Measurements from ENCODE around the gene SPATC1L.
"Not testable (repeated sequence)": the region's sequence is repeated elsewhere in the genome, so short reads cannot be mapped to it uniquely, and the experiment has no call there.

Gene SPATC1L

DNA sequence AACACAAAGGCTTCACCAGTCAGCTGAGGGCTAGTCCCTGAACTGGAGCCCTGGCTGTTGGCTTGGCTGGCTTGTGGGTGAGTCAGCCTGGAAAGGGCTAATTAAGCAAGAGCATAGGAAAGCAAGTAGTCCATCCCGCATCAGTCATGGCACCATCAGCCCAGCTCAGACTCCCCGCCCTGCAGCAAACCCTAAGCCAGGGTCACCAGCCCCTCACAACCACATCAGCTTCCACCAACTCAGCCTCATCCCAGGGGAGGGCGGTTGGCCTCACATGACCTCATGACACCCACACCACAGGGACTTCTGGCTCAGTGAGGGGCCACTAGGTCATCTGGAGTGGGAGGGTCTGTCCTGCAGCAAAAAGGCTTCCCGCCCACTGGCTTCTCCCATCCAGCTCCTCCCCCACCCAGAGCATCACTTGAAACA lies 7.0 kb upstream of the SPATC1L start:
- Histone ChIP-seq H3K9me3 (ENCODE audit: control insufficient read depth, low read length) (no peaks in the 10 kb centered on the region), H3K27me3 (ENCODE audit: control insufficient read depth, insufficient read depth, low read length) (no peaks in the 10 kb centered on the region), H3K9ac (ENCODE audit: low read length) (no peak overlapping the region), H3K36me3 (ENCODE audit: control insufficient read depth, insufficient read depth, low read length) (peaks cover 9% of the 10 kb centered on the region), H3K4me1 (ENCODE audit: control insufficient read depth, insufficient read depth, low read length) (peaks cover 13% of the 10 kb centered on the region), H3K4me3 (ENCODE audit: low read length) (no peak overlapping the region)

DNA sequence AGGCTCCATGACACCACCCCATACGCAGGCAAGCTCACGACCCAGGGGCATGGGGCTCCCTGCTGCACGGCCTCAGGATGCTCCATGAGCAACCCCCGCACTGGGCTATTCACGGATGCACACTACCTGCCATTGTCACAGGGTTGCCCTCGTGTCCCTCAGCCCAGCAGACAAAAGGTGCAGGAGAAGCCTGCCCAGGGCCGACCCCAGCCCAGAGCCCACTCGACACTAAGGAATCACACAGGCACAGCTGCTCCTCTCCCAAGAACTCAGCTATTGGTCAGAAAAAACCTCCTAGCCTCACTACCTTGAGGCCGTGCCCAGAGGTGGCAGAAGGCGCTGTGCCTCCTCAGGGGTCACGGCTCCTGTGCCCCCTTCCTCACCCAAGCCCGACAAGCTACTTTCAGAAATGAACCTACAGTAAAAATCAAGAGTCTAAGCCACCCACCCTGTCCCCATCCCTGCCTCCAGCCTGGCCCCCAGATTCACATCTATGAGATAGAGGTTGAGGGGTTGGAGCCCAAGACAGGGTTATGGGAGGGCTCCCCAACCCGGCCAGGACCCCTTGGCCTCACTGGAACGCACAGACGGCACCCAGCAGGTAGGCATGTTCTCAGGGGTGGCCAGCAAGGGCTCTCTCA lies 6.4 kb upstream of the SPATC1L start:
- no peaks in the 10 kb centered on the region for H3K9me3 ChIP-seq (ENCODE audit: control insufficient read depth, low read length)
- H3K9ac ChIP-seq (ENCODE audit: low read length): no peak overlapping the region
- peaks cover 13% of the 10 kb centered on the region for H3K4me1 ChIP-seq (ENCODE audit: control insufficient read depth, insufficient read depth, low read length)
- H3K36me3 ChIP-seq (ENCODE audit: control insufficient read depth, insufficient read depth, low read length): peaks cover 9% of the 10 kb centered on the region
- no peak overlapping the region for H3K4me3 ChIP-seq (ENCODE audit: low read length)
- no peaks in the 10 kb centered on the region for H3K27me3 ChIP-seq (ENCODE audit: control insufficient read depth, insufficient read depth, low read length)

DNA sequence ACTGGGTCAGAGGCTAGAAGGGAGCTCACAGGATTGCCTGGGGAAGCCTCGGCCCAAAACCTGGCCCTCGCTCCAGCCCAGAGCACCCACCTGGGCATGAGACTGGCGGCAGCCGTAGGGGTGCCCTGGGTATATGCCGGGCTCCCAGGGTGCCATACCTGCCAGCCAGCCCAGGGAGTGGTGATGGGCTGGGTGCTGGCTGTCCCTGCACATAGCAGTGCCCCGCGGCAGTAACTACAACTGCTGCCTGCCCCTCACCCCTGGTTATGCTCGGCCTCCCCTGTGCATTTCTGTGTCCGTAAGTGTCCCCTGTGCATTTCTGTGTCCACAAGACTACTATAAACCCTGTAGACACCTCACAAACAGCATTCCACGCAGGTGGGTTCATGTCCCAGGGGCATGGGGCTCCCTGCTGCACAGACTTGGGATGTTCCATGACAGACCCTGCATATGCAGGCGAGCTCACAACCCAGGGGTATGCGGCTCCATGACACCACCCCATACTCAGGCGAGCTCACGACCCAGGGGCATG lies 5.8 kb upstream of the SPATC1L start:
- Histone ChIP-seq H3K27me3 (ENCODE audit: control insufficient read depth, insufficient read depth, low read length) (no peaks in the 10 kb centered on the region), H3K4me3 (ENCODE audit: low read length) (no peak overlapping the region), H3K9ac (ENCODE audit: low read length) (no peak overlapping the region), H3K9me3 (ENCODE audit: control insufficient read depth, low read length) (no peaks in the 10 kb centered on the region), H3K4me1 (ENCODE audit: control insufficient read depth, insufficient read depth, low read length) (peaks cover 13% of the 10 kb centered on the region), H3K36me3 (ENCODE audit: control insufficient read depth, insufficient read depth, low read length) (peaks cover 9% of the 10 kb centered on the region)

DNA sequence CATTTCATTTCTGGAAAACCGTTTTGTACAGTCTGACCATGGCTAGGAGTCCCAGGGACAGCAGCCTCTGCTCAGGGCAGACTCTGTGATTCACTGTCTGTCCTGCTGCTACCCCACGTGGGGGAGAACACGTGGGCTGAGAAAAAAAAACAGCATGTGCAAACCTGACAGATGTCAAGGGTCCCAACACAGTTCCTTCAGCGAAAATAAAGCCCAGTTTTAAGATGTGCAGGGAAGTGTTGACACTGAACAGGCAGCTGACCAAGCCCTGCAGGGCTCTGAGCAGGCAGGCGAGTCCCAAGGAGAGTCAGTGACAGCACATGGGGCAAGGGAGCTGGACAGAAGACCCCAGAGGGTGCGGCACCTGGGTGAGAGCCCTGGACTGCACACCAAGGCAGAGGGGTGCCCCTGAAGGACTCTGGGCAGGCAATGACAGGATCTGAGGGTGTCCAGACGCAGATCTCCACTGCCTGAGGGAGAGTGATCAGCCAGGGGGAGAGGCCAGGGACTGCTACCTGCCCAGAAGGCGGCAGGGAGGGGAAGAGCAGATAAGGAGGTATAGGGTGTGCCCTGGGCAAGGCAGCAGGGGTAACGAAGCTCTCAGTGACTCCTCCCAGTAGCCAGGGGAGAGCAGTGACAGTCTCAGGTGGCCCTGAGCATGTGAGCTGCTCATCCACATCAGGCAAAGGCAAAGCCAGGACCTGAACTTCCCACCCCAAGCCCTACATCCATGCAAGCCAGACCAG lies 5.1 kb upstream of the SPATC1L start:
- Histone ChIP-seq H3K4me1 (ENCODE audit: control insufficient read depth, insufficient read depth, low read length) (peaks cover 13% of the 10 kb centered on the region), H3K9me3 (ENCODE audit: control insufficient read depth, low read length) (no peaks in the 10 kb centered on the region), H3K36me3 (ENCODE audit: control insufficient read depth, insufficient read depth, low read length) (peaks cover 9% of the 10 kb centered on the region), H3K27me3 (ENCODE audit: control insufficient read depth, insufficient read depth, low read length) (no peaks in the 10 kb centered on the region), H3K9ac (ENCODE audit: low read length) (no peak overlapping the region), H3K4me3 (ENCODE audit: low read length) (no peak overlapping the region)

DNA sequence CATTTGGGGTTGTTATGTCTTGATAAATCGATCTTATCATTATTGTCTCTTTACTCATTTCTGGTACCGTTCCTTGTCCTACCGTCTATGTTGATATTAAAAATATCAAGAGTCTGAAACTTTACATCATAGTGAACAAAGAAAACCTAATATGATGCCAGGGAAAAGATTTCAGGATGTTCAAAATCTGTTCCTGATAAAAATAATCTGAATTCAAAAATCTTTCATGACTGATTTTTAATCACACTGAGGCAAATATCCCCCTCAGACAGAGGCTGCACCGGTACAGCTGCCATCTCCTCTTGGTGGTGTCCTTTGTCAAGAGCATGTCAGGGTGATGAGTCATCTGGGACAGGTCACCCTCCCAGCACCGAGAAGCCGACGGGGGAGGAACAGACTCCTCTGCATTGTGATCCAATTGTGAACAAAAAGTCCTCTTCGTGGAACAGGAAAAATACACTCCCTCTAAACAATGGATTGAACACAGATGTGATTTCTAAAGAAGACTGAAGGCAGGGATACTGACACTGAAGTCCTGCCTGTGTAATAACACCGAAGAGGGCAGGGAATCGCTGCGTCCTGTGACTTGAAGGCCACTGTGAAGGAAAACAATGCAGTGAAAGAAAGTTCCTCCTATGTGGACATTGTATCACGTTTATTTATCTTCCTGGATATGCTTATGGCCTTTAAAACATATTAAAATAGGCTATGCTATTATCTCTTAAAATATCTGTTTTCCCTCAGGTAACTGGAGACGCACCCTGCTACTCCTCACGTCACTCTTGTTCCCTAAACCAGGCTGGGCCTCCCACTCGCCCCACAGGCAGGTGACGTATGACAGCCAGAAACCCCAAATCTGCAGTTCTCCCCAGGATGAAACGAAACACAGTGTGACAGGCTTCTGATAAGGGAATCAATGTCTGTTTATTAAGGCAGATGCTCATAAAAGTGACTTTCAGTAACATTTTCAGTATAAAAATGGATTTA lies 4.3 kb upstream of the SPATC1L start:
- no peak overlapping the region for H3K9ac ChIP-seq (ENCODE audit: low read length)
- peaks cover 4% of the 10 kb centered on the region for H3K36me3 ChIP-seq (ENCODE audit: control insufficient read depth, insufficient read depth, low read length)
- H3K9me3 ChIP-seq (ENCODE audit: control insufficient read depth, low read length): no peaks in the 10 kb centered on the region
- no peaks in the 10 kb centered on the region for H3K27me3 ChIP-seq (ENCODE audit: control insufficient read depth, insufficient read depth, low read length)
- no peak overlapping the region for H3K4me3 ChIP-seq (ENCODE audit: low read length)
- H3K4me1 ChIP-seq (ENCODE audit: control insufficient read depth, insufficient read depth, low read length): peaks cover 17% of the 10 kb centered on the region

DNA sequence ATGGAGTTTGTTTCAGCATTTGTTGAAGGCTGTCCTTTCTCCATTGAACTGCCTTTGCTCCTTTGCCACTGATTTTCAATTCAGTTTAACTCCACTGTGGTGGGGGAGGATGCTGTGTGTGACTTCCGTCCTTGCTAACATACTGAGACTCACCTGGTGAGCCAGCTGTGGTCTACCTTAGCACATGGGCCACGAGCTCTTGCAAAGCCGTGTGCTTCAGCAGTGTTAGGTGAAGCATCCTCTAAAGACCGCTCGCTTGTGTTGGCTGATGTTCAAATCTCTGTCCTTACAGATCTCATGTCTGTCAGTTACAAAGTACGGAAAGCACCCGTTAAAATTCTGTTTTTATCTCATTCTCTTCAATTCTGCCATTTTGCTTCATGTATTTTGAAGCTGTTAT lies 3.6 kb upstream of the SPATC1L start:
- no peak overlapping the region for H3K9ac ChIP-seq (ENCODE audit: low read length)
- H3K9me3 ChIP-seq (ENCODE audit: control insufficient read depth, low read length): no peaks in the 10 kb centered on the region
- peaks cover 20% of the 10 kb centered on the region for H3K4me1 ChIP-seq (ENCODE audit: control insufficient read depth, insufficient read depth, low read length)
- no peaks in the 10 kb centered on the region for H3K27me3 ChIP-seq (ENCODE audit: control insufficient read depth, insufficient read depth, low read length)
- peaks cover 3% of the 10 kb centered on the region for H3K36me3 ChIP-seq (ENCODE audit: control insufficient read depth, insufficient read depth, low read length)
- H3K4me3 ChIP-seq (ENCODE audit: low read length): no peak overlapping the region

DNA sequence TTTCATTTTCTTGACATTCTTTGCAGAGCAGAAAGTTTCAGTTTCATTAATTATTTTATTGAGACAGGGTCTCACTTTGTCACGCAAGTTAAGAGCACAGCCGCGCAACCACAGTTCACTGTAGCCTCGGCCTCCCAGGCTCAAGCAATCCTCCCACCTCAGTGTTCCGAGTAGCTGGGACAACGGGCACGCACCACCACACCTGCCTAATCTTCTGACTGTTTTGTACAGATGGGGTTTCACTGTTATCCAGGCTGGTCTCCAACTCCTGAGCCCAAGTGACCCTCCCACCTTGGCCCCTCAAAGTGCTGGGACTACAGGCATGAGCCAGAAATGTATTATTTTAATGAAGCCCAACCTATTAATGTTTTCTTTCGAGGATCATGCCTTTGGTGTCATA lies 3.0 kb upstream of the SPATC1L start:
- H3K9ac ChIP-seq (ENCODE audit: low read length): no peak overlapping the region
- no peaks in the 10 kb centered on the region for H3K27me3 ChIP-seq (ENCODE audit: control insufficient read depth, insufficient read depth, low read length)
- H3K4me3 ChIP-seq (ENCODE audit: low read length): no peak overlapping the region
- peaks cover 3% of the 10 kb centered on the region for H3K36me3 ChIP-seq (ENCODE audit: control insufficient read depth, insufficient read depth, low read length)
- peaks cover 20% of the 10 kb centered on the region for H3K4me1 ChIP-seq (ENCODE audit: control insufficient read depth, insufficient read depth, low read length)
- no peaks in the 10 kb centered on the region for H3K9me3 ChIP-seq (ENCODE audit: control insufficient read depth, low read length)

DNA sequence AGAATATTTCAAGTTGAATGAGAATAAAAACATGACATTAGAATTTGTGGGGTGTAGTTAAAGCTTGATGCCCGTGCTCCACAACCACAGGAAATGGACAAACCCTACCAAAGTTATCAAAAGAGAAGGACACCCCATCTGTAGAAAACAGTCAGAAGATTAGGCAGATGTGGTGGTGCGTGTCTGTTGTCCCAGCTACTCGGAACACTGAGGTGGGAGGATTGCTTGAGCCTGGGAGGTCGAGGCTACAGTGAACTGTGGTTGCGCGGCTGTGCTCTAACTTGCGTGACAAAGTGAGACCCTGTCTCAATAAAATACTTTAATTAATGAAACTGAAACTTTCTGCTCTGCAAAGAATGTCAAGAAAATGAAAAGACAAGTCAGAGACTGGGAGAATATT lies 1.5 kb upstream of the SPATC1L start:
- no peak overlapping the region for H3K4me3 ChIP-seq (ENCODE audit: low read length)
- peaks cover 20% of the 10 kb centered on the region for H3K4me1 ChIP-seq (ENCODE audit: control insufficient read depth, insufficient read depth, low read length)
- no peaks in the 10 kb centered on the region for H3K27me3 ChIP-seq (ENCODE audit: control insufficient read depth, insufficient read depth, low read length)
- H3K9ac ChIP-seq (ENCODE audit: low read length): no peak overlapping the region
- no peaks in the 10 kb centered on the region for H3K9me3 ChIP-seq (ENCODE audit: control insufficient read depth, low read length)
- H3K36me3 ChIP-seq (ENCODE audit: control insufficient read depth, insufficient read depth, low read length): no peaks in the 10 kb centered on the region

DNA sequence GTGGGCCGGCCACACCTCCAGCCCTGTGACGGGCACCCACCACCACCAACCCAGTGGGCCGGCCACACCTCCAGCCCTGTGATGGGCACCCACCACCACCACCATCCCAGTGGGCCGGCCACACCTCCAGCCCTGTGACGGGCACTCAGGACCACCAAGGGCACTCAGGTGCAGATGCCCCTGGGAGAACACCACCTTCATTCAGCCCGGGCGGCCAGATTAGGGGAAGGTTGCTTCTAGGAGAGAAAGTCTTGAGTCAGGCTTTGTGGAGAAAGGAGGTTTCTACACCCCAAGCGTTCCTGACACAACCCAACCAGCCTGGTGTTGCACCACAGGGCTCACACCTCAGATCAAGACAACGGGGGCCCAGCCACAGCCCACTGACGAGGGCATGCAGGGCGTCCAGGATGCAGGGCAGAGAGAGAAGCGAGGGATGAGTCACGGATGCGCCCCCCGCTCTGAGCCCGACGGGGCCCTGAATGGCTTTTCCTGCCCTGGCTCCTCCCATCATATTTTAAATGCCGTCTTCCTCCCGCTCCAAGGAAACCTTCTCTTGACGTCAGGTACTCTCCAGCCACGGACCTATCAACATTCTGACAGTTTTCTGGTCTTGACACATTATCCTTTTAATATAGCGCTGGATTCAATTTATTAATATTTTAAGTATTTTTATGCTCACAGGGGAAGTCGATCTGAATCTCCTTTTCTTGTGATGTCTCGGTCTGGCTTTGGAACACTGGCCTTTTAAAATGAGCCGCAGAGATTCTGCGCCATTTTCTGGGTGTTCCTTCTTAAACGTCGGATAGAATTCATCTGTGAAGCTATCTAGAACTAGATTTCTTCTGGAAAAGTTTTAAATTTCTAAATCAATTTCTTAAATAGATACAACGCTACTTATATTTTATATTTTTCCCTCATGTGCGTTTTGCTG lies 631 bp upstream of the SPATC1L start:
- H3K36me3 ChIP-seq (ENCODE audit: control insufficient read depth, insufficient read depth, low read length): no peaks in the 10 kb centered on the region
- H3K4me3 ChIP-seq (ENCODE audit: low read length): peak overlapping the region; percentile 53
- peaks cover 15% of the 10 kb centered on the region for H3K4me1 ChIP-seq (ENCODE audit: control insufficient read depth, insufficient read depth, low read length)
- no peaks in the 10 kb centered on the region for H3K9me3 ChIP-seq (ENCODE audit: control insufficient read depth, low read length)
- peak overlapping the region; percentile 54 for H3K9ac ChIP-seq (ENCODE audit: low read length)
- no peaks in the 10 kb centered on the region for H3K27me3 ChIP-seq (ENCODE audit: control insufficient read depth, insufficient read depth, low read length)

DNA sequence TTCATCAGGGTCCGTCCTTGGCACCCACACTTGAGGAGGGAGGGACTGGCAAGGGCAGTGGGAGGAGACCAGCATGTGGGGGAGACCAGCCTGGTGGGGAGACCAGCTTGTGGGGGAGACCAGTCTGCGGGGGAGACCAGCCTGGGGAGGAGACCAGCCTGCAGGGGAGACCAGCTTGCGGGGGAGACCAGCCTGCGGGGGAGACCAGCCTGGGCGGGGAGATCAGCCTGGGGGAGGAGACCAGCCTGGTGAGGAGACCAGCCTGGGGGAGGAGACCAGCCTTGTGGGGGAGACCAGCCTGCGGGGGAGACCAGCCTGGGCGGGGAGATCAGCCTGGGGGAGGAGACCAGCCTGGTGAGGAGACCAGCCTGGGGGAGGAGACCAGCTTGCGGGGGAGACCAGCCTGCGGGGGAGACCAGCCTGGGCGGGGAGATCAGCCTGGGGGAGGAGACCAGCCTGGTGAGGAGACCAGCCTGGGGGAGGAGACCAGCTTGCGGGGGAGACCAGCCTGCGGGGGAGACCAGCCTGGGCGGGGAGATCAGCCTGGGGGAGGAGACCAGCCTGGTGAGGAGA lies 836 bp downstream of the SPATC1L start:
- not testable (repeated sequence) for H3K9ac ChIP-seq (ENCODE audit: low read length); H3K4me1 ChIP-seq (ENCODE audit: control insufficient read depth, insufficient read depth, low read length); H3K4me3 ChIP-seq (ENCODE audit: low read length)

More for the DNA sequence above, 836 bp downstream of the SPATC1L start:
- H3K36me3 ChIP-seq (ENCODE audit: control insufficient read depth, insufficient read depth, low read length); H3K9me3 ChIP-seq (ENCODE audit: control insufficient read depth, low read length); H3K27me3 ChIP-seq (ENCODE audit: control insufficient read depth, insufficient read depth, low read length): not testable (repeated sequence)
